HepG2 (cell line): ENCODE results near the gene DNAJB12. TPM values are rescaled to one million over a fixed set of nuclear protein-coding genes. Genes with fewer than 3 reads are reported as not detected.

ENCODE experiments used
- FOXA3 ChIP-seq: IDR thresholded peaks from 2 replicates; pipeline ENCODE4 v1.6.1; 2016; ENCODE audit warnings: missing genetic modification reagents, missing compliant biosample characterization
- GATAD1 ChIP-seq: IDR thresholded peaks from 2 replicates; pipeline ENCODE4 v1.6.1; 2016; ENCODE audit warnings: missing genetic modification reagents, missing compliant biosample characterization
- KDM3A ChIP-seq: IDR thresholded peaks from 2 replicates; pipeline ENCODE4 v1.6.1; 2018; ENCODE audit warnings: low read depth, missing compliant biosample characterization
- PCBP1 ChIP-seq: fragments of 200-400 bp; formaldehyde crosslinking; IDR thresholded peaks from 2 replicates; pipeline ENCODE4 v1.6.1; 2017; ENCODE audit warnings: mild to moderate bottlenecking, low read depth, low read length, borderline replicate concordance
- SOX13 ChIP-seq, 3 experiments: fragments of 450-650 bp in 1 of 3; sonication (generic) in 1 of 3; formaldehyde crosslinking in 1 of 3; IDR thresholded peaks in 2 of 3; conservative IDR thresholded peaks in 1 of 3; 2 replicates each; pipeline versions ENCODE4 v1.5.0 to v1.6.1; 2016 to 2020; ENCODE audit warnings: antibody characterized with exemption in 1 of 3, mild to moderate bottlenecking in 1 of 3, missing compliant biosample characterization in 1 of 3, missing genetic modification reagents in 1 of 3, moderate library complexity in 1 of 3
- SSRP1 ChIP-seq: IDR thresholded peaks from 2 replicates; pipeline ENCODE4 v1.6.1; 2016; ENCODE audit warnings: control low read depth
- TCF12 ChIP-seq, 2 experiments: fragments of 450-650 bp in 1 of 2; sonication (generic) in 1 of 2; formaldehyde crosslinking in 1 of 2; IDR thresholded peaks; 2 replicates each; pipeline versions ENCODE4 v1.6.1 to v1.8.0; 2017 to 2022; ENCODE audit warnings: antibody characterized with exemption in 1 of 2, mild to moderate bottlenecking in 1 of 2, missing genetic modification reagents in 1 of 2, moderate library complexity in 1 of 2
- TSC22D2 ChIP-seq: sonication (generic); formaldehyde crosslinking; IDR thresholded peaks from 2 replicates; pipeline ENCODE4 v1.5.1; 2020; ENCODE audit warnings: missing genetic modification reagents, mild to moderate bottlenecking, borderline replicate concordance
- WIZ ChIP-seq: sonication (generic); formaldehyde crosslinking; IDR thresholded peaks from 2 replicates; pipeline ENCODE4 v1.5.1; 2020; ENCODE audit warnings: mild to moderate bottlenecking, missing genetic modification reagents
- ZKSCAN5 ChIP-seq: sonication (generic); formaldehyde crosslinking; IDR thresholded peaks from 2 replicates; pipeline ENCODE4 v1.5.1; 2020; ENCODE audit warnings: mild to moderate bottlenecking, missing genetic modification reagents
- ZNF235 ChIP-seq: sonication (generic); formaldehyde crosslinking; IDR thresholded peaks from 2 replicates; pipeline ENCODE4 v1.8.1; 2023; ENCODE audit warnings: mild to moderate bottlenecking, missing genetic modification reagents, borderline replicate concordance
- ZNF331 ChIP-seq: sonication (generic); formaldehyde crosslinking; IDR thresholded peaks from 2 replicates; pipeline ENCODE4 v1.4.0; 2020; ENCODE audit warnings: missing genetic modification reagents
- ZNF441 ChIP-seq: sonication (generic); formaldehyde crosslinking; IDR thresholded peaks from 2 replicates; pipeline ENCODE4 v1.7.0; 2021; ENCODE audit warnings: missing genetic modification reagents, borderline replicate concordance
- ZNF782 ChIP-seq: sonication (generic); formaldehyde crosslinking; IDR thresholded peaks from 2 replicates; pipeline ENCODE4 v1.4.0; 2020; ENCODE audit warnings: missing genetic modification reagents, mild to moderate bottlenecking, borderline replicate concordance
- ZSCAN30 ChIP-seq: sonication (generic); formaldehyde crosslinking; IDR thresholded peaks from 2 replicates; pipeline ENCODE4 v1.5.0; 2020; ENCODE audit warnings: mild to moderate bottlenecking, missing genetic modification reagents
- polyA plus RNA-seq, 8 experiments: library from polyadenylated mRNA; depleted of rRNA in 3 of 8; stranded (reverse) in 7 of 8; unstranded in 1 of 8; fragments of >200 nt; fragmentation: Illumina TruSeq in 4 of 8; extraction: Trizol in 4 of 8; gene quantifications; 2 replicates each; pipeline versions ENCODE4 v1.2.1 to v1.2.3, GENCODE V29; 2011 to 2016; ENCODE audit warnings: low read depth in 4 of 8, missing spikeins in 1 of 8, mixed read lengths in 1 of 8; ENCODE audit not compliant: insufficient read depth in 1 of 8
- total RNA-seq, 5 experiments: library from RNA; depleted of rRNA; stranded (reverse); fragments of >200 nt; fragmentation: Illumina TruSeq; extraction: Trizol; gene quantifications; 2 replicates each; pipeline ENCODE4 v1.2.3, GENCODE V29; 2016; ENCODE audit warnings: low read depth in 1 of 5
- TF ChIP-seq, protein P1 (sequence below): IDR thresholded peaks from 2 replicates; pipeline ENCODE4 v1.6.1; 2016; ENCODE audit warnings: mild to moderate bottlenecking
- TF ChIP-seq, protein P2 (sequence below): sonication (generic); formaldehyde crosslinking; IDR thresholded peaks from 2 replicates; pipeline ENCODE4 v1.4.0; 2020; ENCODE audit warnings: missing genetic modification reagents
- TF ChIP-seq, protein P3 (sequence below): sonication (generic); formaldehyde crosslinking; IDR thresholded peaks from 2 replicates; pipeline ENCODE4 v1.5.0; 2020; ENCODE audit warnings: missing genetic modification reagents
- TF ChIP-seq, protein P4 (sequence below): sonication (generic); formaldehyde crosslinking; IDR thresholded peaks from 2 replicates; pipeline ENCODE4 v1.4.0; 2020; ENCODE audit warnings: missing genetic modification reagents

Gene DNAJB12
- total and polyA plus RNA-seq, 2 of the 13 experiments (the other 11 are each of a cell fraction or from before 2014, with no cell fraction given), result 10.8 to 18.2 TPM

DNA sequence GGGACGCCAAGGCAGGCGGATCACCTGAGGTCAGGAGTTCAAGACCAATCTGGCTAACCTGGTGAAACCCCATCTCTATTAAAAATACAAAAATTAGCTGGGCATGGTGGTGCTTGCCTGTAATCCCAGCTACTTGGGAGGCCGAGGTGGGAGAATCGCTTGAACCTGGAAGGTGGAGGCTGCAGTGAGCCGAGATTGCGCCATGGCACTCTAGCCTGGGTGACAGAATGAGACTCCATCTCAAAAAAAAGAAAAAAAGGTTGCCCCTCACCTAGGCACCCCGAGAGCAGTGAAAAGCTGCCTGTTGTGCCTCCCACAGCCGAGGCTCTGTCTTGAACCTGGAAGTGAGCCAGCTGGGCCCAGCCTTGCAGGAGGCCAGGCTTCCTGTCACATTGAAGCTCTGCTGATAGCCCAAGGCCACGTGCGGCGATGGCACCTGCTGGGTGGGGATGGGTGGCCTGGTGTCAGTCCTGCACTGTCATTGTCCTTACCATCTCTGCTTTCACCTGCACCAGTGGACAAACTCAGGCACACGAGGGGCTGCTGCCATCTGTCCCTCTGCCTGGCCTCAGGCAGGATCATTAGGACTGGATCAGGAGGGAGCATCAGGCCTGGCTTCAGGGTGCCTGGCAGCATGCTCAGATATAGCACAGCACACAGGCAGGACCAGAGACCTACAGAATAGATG lies 37.8 kb downstream of the DNAJB12 start (continued):
- TF ChIP-seq ZNF235 (no peak), TSC22D2 (0 out of 2 replicates have a peak, but pooled peaks have one; percentile 61), SSRP1 (no peak), ZSCAN30 (CRISPR knock-in tag) (no peak), WIZ (CRISPR knock-in tag) (no peak), TCF12 (IDR thresholded peaks at IDR 0.05) (no peak), TCF12 (CRISPR knock-in tag; IDR thresholded peaks at IDR 0.05) (peak; percentile 28; the same call in 1 of the 2 replicates), ZNF331 (CRISPR knock-in tag) (peak; percentile 94), FOXA3 (CRISPR knock-in tag) (peak; percentile 63; the same call in 1 of the 2 replicates), ZNF441 (CRISPR knock-in tag) (peak; percentile 86), GATAD1 (CRISPR knock-in tag) (peak; percentile 75), KDM3A (CRISPR knock-in tag) (peak; percentile 64; the same call in 1 of the 2 replicates), SOX13 (IDR thresholded peaks at IDR 0.05) (no peak), SOX13 (CRISPR knock-in tag; conservative IDR thresholded peaks at IDR 0.05 in 1 of 2, IDR thresholded peaks at IDR 0.05 in 1 of 2) (peak in 1 of 2 experiments; percentile 80; a peak in 2 of 4 replicates), ZKSCAN5 (CRISPR knock-in tag) (no peak), ZNF782 (no peak), PCBP1 (no peak)
- TF ChIP-seq, protein P1, sequence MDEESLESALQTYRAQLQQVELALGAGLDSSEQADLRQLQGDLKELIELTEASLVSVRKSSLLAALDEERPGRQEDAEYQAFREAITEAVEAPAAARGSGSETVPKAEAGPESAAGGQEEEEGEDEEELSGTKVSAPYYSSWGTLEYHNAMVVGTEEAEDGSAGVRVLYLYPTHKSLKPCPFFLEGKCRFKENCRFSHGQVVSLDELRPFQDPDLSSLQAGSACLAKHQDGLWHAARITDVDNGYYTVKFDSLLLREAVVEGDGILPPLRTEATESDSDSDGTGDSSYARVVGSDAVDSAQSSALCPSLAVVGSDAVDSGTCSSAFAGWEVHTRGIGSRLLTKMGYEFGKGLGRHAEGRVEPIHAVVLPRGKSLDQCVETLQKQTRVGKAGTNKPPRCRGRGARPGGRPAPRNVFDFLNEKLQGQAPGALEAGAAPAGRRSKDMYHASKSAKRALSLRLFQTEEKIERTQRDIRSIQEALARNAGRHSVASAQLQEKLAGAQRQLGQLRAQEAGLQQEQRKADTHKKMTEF (CRISPR knock-in tag), result peak; percentile 80
- TF ChIP-seq, protein P2, sequence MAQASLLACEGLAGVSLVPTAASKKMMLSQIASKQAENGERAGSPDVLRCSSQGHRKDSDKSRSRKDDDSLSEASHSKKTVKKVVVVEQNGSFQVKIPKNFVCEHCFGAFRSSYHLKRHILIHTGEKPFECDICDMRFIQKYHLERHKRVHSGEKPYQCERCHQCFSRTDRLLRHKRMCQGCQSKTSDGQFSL, result no peak
- TF ChIP-seq, protein P3, sequence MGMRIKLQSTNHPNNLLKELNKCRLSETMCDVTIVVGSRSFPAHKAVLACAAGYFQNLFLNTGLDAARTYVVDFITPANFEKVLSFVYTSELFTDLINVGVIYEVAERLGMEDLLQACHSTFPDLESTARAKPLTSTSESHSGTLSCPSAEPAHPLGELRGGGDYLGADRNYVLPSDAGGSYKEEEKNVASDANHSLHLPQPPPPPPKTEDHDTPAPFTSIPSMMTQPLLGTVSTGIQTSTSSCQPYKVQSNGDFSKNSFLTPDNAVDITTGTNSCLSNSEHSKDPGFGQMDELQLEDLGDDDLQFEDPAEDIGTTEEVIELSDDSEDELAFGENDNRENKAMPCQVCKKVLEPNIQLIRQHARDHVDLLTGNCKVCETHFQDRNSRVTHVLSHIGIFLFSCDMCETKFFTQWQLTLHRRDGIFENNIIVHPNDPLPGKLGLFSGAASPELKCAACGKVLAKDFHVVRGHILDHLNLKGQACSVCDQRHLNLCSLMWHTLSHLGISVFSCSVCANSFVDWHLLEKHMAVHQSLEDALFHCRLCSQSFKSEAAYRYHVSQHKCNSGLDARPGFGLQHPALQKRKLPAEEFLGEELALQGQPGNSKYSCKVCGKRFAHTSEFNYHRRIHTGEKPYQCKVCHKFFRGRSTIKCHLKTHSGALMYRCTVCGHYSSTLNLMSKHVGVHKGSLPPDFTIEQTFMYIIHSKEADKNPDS (CRISPR knock-in tag), result peak; percentile 63; the same call in 1 of the 2 replicates
- TF ChIP-seq, protein P4, sequence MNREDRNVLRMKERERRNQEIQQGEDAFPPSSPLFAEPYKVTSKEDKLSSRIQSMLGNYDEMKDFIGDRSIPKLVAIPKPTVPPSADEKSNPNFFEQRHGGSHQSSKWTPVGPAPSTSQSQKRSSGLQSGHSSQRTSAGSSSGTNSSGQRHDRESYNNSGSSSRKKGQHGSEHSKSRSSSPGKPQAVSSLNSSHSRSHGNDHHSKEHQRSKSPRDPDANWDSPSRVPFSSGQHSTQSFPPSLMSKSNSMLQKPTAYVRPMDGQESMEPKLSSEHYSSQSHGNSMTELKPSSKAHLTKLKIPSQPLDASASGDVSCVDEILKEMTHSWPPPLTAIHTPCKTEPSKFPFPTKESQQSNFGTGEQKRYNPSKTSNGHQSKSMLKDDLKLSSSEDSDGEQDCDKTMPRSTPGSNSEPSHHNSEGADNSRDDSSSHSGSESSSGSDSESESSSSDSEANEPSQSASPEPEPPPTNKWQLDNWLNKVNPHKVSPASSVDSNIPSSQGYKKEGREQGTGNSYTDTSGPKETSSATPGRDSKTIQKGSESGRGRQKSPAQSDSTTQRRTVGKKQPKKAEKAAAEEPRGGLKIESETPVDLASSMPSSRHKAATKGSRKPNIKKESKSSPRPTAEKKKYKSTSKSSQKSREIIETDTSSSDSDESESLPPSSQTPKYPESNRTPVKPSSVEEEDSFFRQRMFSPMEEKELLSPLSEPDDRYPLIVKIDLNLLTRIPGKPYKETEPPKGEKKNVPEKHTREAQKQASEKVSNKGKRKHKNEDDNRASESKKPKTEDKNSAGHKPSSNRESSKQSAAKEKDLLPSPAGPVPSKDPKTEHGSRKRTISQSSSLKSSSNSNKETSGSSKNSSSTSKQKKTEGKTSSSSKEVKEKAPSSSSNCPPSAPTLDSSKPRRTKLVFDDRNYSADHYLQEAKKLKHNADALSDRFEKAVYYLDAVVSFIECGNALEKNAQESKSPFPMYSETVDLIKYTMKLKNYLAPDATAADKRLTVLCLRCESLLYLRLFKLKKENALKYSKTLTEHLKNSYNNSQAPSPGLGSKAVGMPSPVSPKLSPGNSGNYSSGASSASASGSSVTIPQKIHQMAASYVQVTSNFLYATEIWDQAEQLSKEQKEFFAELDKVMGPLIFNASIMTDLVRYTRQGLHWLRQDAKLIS, result no peak
